Osteoblast (primary cell): ENCODE results near the gene SOX8. TPM values are rescaled to one million over a fixed set of nuclear protein-coding genes. Genes with fewer than 3 reads are reported as not detected.
A peak's percentile ranks its signal among the peaks of the same experiment; 100 is the strongest.

Experiments
- DNase-seq: peaks from one replicate; pipeline ENCODE4 v3.0.0; 2011; ENCODE audit warnings: low spot score, mixed read lengths; ENCODE audit not compliant: insufficient read length; ENCODE audit errors: missing footprints
- H2AFZ ChIP-seq: 2 replicates; pipeline ENCODE4 v1.6.0; 2011; ENCODE audit warnings: mild to moderate bottlenecking, low read length
- H3K27ac ChIP-seq: 2 replicates; pipeline ENCODE4 v1.5.1; 2011; ENCODE audit warnings: mild to moderate bottlenecking, low read depth, low read length, moderate library complexity
- H3K27me3 ChIP-seq: 2 replicates; pipeline ENCODE4 v1.6.0; 2012; ENCODE audit warnings: mild to moderate bottlenecking, control low read depth, inconsistent platforms, low read length, moderate library complexity; ENCODE audit not compliant: insufficient read depth
- H3K36me3 ChIP-seq: 2 replicates; pipeline ENCODE4 v1.5.1; 2011; ENCODE audit warnings: mild to moderate bottlenecking, low read length, control low read depth, moderate library complexity; ENCODE audit not compliant: insufficient read depth
- H3K4me1 ChIP-seq: 2 replicates; pipeline ENCODE4 v1.5.1; 2011; ENCODE audit warnings: mild to moderate bottlenecking, low read length, control low read depth, moderate library complexity; ENCODE audit not compliant: insufficient read depth
- H3K4me2 ChIP-seq: 2 replicates; pipeline ENCODE4 v1.6.0; 2011; ENCODE audit warnings: mild to moderate bottlenecking, low read length; ENCODE audit not compliant: insufficient read depth
- H3K4me3 ChIP-seq: fragments of 200-600 bp; sonication (generic); 3 replicates; pipeline ENCODE4 v1.5.1; 2012; ENCODE audit warnings: mild to moderate bottlenecking, low read length, inconsistent platforms; ENCODE audit not compliant: insufficient read depth
- H3K79me2 ChIP-seq: 2 replicates; pipeline ENCODE4 v1.6.0; 2012; ENCODE audit warnings: mild to moderate bottlenecking, low read length, control low read depth, inconsistent platforms; ENCODE audit not compliant: insufficient read depth
- H3K9me3 ChIP-seq: 2 replicates; pipeline ENCODE4 v1.5.1; 2011; ENCODE audit warnings: low read depth, low read length, control low read depth
- H4K20me1 ChIP-seq: 2 replicates; pipeline ENCODE4 v1.6.0; 2012; ENCODE audit warnings: mild to moderate bottlenecking, low read length, control low read depth; ENCODE audit not compliant: insufficient read depth
- total RNA-seq: library from RNA; depleted of rRNA; stranded (reverse); fragments of >200 nt; gene quantifications from 2 replicates; pipeline ENCODE4 v1.2.3, GENCODE V29; 2012
- TF ChIP-seq, protein P1 (sequence below): IDR thresholded peaks from 2 replicates; pipeline ENCODE4 v1.5.1; 2011; ENCODE audit warnings: mild to moderate bottlenecking, low read depth, low read length, moderate library complexity; ENCODE audit errors: extremely low read depth

The SOX8 gene
- total RNA-seq, 1 donor = not detected

GRCh38 chr16:963913-964312 is 17.7 kb upstream of the SOX8 start:
- Histone ChIP-seq H3K9me3 (peaks cover 7% of the 10 kb centered on the region), H3K79me2 (peaks cover 29% of the 10 kb centered on the region), H3K27ac (peak overlapping the region; percentile 92), H2AFZ (peak overlapping the region; percentile 90), H3K27me3 (no peaks in the 10 kb centered on the region), H3K36me3 (no peaks in the 10 kb centered on the region), H3K4me2 (peak overlapping the region; percentile 80), H4K20me1 (peaks cover 9% of the 10 kb centered on the region), H3K4me3 (peak overlapping the region; percentile 73), H3K4me1 (peaks cover 13% of the 10 kb centered on the region)
- peak; percentile 93 for DNase-seq
- TF ChIP-seq, protein P1, sequence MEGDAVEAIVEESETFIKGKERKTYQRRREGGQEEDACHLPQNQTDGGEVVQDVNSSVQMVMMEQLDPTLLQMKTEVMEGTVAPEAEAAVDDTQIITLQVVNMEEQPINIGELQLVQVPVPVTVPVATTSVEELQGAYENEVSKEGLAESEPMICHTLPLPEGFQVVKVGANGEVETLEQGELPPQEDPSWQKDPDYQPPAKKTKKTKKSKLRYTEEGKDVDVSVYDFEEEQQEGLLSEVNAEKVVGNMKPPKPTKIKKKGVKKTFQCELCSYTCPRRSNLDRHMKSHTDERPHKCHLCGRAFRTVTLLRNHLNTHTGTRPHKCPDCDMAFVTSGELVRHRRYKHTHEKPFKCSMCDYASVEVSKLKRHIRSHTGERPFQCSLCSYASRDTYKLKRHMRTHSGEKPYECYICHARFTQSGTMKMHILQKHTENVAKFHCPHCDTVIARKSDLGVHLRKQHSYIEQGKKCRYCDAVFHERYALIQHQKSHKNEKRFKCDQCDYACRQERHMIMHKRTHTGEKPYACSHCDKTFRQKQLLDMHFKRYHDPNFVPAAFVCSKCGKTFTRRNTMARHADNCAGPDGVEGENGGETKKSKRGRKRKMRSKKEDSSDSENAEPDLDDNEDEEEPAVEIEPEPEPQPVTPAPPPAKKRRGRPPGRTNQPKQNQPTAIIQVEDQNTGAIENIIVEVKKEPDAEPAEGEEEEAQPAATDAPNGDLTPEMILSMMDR = no peak

GRCh38 chr16:964356-965035 is 17.1 kb upstream of the SOX8 start:
- peak; percentile 98 for DNase-seq
- peak overlapping the region; percentile 73 for H3K4me3 ChIP-seq

GRCh38 chr16:965036-965395 is 16.6 kb upstream of the SOX8 start:
- peak overlapping the region; percentile 92 for H3K27ac ChIP-seq
- H3K4me2 ChIP-seq = peak overlapping the region; percentile 80

More at GRCh38 chr16:964356-965035, 17.1 kb upstream of the SOX8 start:
- no peaks in the 10 kb centered on the region for H3K27me3 ChIP-seq
- H3K79me2 ChIP-seq = peaks cover 31% of the 10 kb centered on the region
- no peaks in the 10 kb centered on the region for H3K36me3 ChIP-seq
- peak overlapping the region; percentile 92 for H3K27ac ChIP-seq
- H3K4me2 ChIP-seq = peak overlapping the region; percentile 80
- peaks cover 13% of the 10 kb centered on the region for H3K4me1 ChIP-seq
- TF ChIP-seq, protein P1 = no peak
- H2AFZ ChIP-seq = peak overlapping the region; percentile 90
- H4K20me1 ChIP-seq = peaks cover 3% of the 10 kb centered on the region
- peaks cover 7% of the 10 kb centered on the region for H3K9me3 ChIP-seq

DNA sequence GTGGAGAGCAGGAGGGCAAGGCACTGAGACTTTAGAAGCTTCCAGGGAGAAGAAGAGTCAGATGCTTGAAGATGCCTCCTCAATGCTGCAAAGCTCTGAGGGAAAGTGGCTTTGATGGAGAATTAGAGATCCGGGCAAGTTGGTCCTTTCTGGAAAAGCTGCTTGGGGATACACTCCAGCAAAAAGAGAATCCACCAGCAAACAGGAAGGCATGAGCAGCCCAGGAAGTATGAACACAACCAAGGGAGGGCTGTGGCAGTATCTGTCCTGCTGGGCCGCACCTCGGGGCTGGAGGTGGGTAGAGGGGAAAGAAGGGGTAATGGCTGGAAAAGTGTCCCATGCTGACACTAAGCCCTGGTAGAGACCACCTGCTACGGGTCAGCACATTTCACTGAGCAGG is 16.1 kb upstream of the SOX8 start:
- H4K20me1 ChIP-seq = no peaks in the 10 kb centered on the region
- H3K36me3 ChIP-seq = no peaks in the 10 kb centered on the region
- no peak overlapping the region for H2AFZ ChIP-seq
- H3K4me2 ChIP-seq = no peak overlapping the region
- DNase-seq = peak; percentile 54
- no peaks in the 10 kb centered on the region for H3K27me3 ChIP-seq
- H3K4me1 ChIP-seq = peaks cover 20% of the 10 kb centered on the region
- H3K79me2 ChIP-seq = peaks cover 28% of the 10 kb centered on the region
- peak overlapping the region; percentile 92 for H3K27ac ChIP-seq
- TF ChIP-seq, protein P1 = no peak
- peaks cover 7% of the 10 kb centered on the region for H3K9me3 ChIP-seq
- no peak overlapping the region for H3K4me3 ChIP-seq

More at GRCh38 chr16:965036-965395, 16.6 kb upstream of the SOX8 start:
- Histone ChIP-seq H3K4me3 (peak overlapping the region; percentile 73), H3K9me3 (peaks cover 7% of the 10 kb centered on the region), H3K27me3 (no peaks in the 10 kb centered on the region), H2AFZ (peak overlapping the region; percentile 90), H3K79me2 (peaks cover 30% of the 10 kb centered on the region), H4K20me1 (no peaks in the 10 kb centered on the region), H3K4me1 (peaks cover 18% of the 10 kb centered on the region), H3K36me3 (no peaks in the 10 kb centered on the region)
- no peak for DNase-seq
- TF ChIP-seq, protein P1 = no peak
